ENCODE data around the gene MRPL45.

Gene MRPL45

DNA sequence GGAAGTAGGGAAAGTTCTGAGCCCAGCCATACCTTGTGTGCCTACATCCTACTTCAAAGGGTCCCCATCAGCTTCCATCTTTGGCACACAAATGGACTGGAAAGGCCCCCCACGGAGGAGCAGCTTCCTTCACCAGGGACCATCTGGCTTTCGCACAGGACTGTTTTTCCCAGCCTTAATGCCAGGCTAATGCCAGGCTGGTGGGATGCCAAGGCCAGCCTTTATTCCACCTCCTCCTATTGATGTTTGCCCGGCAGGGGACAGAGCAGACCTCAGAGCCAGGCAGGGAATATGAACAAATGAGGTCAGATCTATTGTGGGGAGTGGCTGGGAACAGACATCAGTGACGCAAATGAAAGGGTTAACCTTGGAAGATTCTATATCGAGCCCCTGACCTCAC, 41.1 kb downstream of the MRPL45 start:
- Histone ChIP-seq H3K9me3 (ENCODE audit: severe bottlenecking) (no peaks in the 10 kb centered on the region), H3K27ac (no peak overlapping the region), H3K36me3 (no peaks in the 10 kb centered on the region), H3K27me3 (ENCODE audit: insufficient read depth, low read depth, severe bottlenecking) (no peaks in the 10 kb centered on the region), H3K4me3 (ENCODE audit: low read depth, low read length) (no peak overlapping the region)
- TF ChIP-seq, protein P1, sequence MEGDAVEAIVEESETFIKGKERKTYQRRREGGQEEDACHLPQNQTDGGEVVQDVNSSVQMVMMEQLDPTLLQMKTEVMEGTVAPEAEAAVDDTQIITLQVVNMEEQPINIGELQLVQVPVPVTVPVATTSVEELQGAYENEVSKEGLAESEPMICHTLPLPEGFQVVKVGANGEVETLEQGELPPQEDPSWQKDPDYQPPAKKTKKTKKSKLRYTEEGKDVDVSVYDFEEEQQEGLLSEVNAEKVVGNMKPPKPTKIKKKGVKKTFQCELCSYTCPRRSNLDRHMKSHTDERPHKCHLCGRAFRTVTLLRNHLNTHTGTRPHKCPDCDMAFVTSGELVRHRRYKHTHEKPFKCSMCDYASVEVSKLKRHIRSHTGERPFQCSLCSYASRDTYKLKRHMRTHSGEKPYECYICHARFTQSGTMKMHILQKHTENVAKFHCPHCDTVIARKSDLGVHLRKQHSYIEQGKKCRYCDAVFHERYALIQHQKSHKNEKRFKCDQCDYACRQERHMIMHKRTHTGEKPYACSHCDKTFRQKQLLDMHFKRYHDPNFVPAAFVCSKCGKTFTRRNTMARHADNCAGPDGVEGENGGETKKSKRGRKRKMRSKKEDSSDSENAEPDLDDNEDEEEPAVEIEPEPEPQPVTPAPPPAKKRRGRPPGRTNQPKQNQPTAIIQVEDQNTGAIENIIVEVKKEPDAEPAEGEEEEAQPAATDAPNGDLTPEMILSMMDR (IDR thresholded peaks at IDR 0.05; ENCODE audit: low read depth, low read length) = no peak
- DNase-seq = no peak

DNA sequence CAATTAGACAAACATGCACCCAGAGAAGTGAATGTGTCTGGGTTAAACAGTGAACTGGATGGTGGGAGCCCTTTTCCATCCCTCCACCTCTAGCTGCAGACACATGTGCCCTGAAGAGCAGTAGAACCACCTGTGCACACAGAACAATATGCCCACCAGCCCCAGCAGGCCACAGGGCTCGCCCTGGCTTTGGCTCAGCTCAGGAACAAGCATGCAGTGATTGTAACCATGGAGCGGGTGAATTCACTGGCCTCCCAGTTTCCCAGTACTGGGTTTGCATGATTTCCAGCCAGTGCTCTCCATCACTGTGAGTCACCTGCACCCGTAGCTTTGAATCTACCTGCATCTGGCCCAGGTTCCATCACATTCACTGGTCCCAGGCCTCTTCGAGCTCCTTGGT, 41.6 kb downstream of the MRPL45 start:
- TF ChIP-seq, protein P1 (IDR thresholded peaks at IDR 0.05; ENCODE audit: low read depth, low read length) = no peak
- Histone ChIP-seq H3K27me3 (ENCODE audit: insufficient read depth, low read depth, severe bottlenecking) (no peaks in the 10 kb centered on the region), H3K4me3 (ENCODE audit: low read depth, low read length) (no peak overlapping the region), H3K27ac (no peak overlapping the region), H3K36me3 (no peaks in the 10 kb centered on the region), H3K9me3 (ENCODE audit: severe bottlenecking) (no peaks in the 10 kb centered on the region)
- no peak for DNase-seq

DNA sequence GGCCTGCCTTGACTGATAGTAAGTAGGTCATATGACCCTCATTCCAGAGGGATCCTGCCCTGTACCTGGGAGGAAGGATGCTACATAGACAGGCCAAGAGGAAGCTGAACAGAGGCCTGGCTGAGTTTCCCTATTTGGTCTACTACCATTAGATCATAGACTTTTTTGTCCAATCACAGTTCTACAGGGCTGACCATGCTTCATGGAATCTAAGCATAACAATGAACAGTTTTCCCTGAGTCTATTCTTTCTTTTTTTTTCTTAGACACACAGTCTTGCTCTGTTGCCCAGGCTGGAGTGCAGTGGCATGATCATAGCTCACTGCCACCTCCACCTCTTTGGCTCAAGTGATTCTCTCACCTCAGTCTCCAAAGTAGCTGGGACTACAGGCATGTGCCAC, 42.9 kb downstream of the MRPL45 start:
- DNase-seq = no peak
- H3K9me3 ChIP-seq (ENCODE audit: severe bottlenecking) = no peaks in the 10 kb centered on the region
- H3K4me3 ChIP-seq (ENCODE audit: low read depth, low read length) = no peak overlapping the region

DNA sequence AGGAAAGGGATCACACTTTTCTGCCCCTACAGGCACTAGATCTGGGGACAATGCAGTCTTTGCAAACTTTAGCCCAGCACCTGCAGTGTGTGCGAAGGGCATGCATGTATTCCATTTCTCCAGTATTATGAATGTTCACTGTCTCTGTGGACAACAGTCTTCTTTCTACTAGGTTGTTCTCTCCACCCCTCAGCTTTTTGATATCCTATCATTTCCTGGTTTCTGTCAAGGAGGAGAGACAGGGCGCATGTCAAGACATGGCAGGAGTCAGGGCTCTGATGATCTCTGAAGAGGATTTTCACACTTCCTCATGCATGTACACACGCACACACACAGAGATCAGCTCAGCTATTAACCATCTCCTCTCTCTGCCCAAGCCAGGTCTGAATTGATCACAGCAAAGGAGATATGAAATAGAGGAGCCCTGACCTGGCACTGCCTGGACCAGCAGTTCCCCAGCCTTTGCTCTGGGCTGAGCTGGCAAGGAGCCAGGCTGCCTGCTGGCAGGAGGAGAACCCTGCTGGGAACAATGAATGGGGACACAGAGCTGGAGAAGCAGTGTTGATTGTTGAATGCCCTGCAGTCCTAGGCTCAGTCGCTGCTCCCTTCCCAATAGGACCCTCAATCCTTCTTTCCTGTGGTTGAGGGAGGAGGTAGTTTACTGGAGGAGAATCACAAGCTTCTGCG, 44.2 kb downstream of the MRPL45 start:
- no peaks in the 10 kb centered on the region for H3K9me3 ChIP-seq (ENCODE audit: severe bottlenecking)
- TF ChIP-seq, protein P1 (IDR thresholded peaks at IDR 0.05; ENCODE audit: low read depth, low read length) = no peak
- no peaks in the 10 kb centered on the region for H3K36me3 ChIP-seq
- DNase-seq = no peak
- H3K27me3 ChIP-seq (ENCODE audit: insufficient read depth, low read depth, severe bottlenecking) = no peaks in the 10 kb centered on the region
- H3K4me3 ChIP-seq (ENCODE audit: low read depth, low read length) = no peak overlapping the region
- no peak overlapping the region for H3K27ac ChIP-seq

More for the DNA sequence above, 42.9 kb downstream of the MRPL45 start:
- Histone ChIP-seq H3K36me3 (no peaks in the 10 kb centered on the region), H3K27me3 (ENCODE audit: insufficient read depth, low read depth, severe bottlenecking) (no peaks in the 10 kb centered on the region), H3K27ac (no peak overlapping the region)
- TF ChIP-seq, protein P1 (IDR thresholded peaks at IDR 0.05; ENCODE audit: low read depth, low read length) = no peak

DNA sequence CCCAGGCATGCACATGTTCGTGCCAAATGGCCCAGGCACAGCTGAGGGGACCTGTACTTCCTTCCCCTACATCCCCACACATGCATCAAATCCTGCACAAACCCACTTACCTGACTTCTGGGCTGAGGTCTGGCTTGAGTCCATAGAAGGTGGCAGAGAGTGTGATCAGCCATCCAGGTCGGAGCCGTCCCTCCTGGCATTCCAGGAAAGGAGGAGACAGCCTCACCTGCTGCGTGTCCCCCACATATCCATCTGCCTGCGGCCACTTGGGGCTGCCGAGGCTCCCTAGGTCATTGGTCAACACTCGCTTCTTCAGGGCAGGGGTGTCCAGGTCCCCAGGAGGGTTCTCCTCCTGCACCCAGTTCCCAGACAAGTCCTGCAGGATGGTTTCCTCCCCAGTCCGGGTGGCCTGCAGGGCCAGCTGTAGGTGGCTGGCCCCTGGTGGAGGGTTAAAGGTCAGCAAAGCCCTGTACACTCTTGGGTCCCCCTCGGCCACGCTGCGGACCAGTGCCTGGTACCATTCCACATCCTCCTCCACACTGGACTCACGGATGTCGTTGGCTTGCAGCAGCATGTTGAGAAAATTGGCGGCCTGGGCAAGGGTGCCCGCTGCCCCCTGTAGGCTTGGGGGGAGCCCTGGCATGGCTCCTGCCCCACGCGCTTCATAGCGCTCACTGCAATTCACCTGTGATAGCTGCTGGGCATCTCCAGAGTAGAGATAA, 46.1 kb downstream of the MRPL45 start:
- no peak overlapping the region for H3K4me3 ChIP-seq (ENCODE audit: low read depth, low read length)
- H3K36me3 ChIP-seq = no peaks in the 10 kb centered on the region
- no peak for DNase-seq
- TF ChIP-seq, protein P1 (IDR thresholded peaks at IDR 0.05; ENCODE audit: low read depth, low read length) = no peak
- H3K9me3 ChIP-seq (ENCODE audit: severe bottlenecking) = no peaks in the 10 kb centered on the region
- no peak overlapping the region for H3K27ac ChIP-seq
- no peaks in the 10 kb centered on the region for H3K27me3 ChIP-seq (ENCODE audit: insufficient read depth, low read depth, severe bottlenecking)

Data from WERI-Rb-1 (cell line).